ENCODE measurements around the gene BACE1. TPM values are rescaled to one million over a fixed set of nuclear protein-coding genes. Genes with fewer than 3 reads are reported as not detected.

BACE1 gene
- polyA plus RNA-seq, 1 of the 3 experiments (the other 2 are of a cell fraction) = 37.8 TPM

DNA sequence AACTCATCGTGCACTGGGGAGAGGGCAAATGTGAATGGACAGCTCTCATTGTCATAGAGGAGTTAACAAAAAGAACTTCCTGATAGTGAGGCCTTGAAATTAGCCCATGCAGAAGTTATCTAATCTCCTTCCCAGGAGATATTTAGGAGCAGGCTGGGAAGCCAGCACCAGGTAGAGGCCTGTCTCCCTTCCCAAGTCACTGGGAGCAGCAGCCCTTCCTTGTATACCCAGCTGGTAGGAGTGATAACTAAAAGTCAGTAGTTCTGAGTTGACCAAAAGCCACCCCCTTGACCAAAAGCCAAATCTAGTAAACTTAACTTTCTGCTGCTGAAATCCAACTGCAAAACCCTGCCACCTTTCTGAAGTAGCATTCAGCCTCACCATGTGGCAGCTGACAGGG is 26.3 kb downstream of the BACE1 start:
- no peaks in the 10 kb centered on the region for H3K27me3 ChIP-seq (ENCODE audit: insufficient read depth)
- DNase-seq = no peak
- CTCF ChIA-PET = no interaction called here
- no peak overlapping the region for H2AFZ ChIP-seq (ENCODE audit: low read depth)
- no peaks in the 10 kb centered on the region for H3K9me2 ChIP-seq
- WGBS (ENCODE audit: low lambda C conversion rate) = 80% methylated on average over 1 of the region's 1 CpG
- H3K4me3 ChIP-seq (ENCODE audit: low read depth in 2 of 2, low read length in 1 of 2) = no peak overlapping the region
- H3K4me2 ChIP-seq = no peak overlapping the region
- no peaks in the 10 kb centered on the region for H3K4me1 ChIP-seq (ENCODE audit: control insufficient read depth in 1 of 2, insufficient read depth in 2 of 2, low read depth in 1 of 2, low read length in 1 of 2)
- H3K79me2 ChIP-seq (ENCODE audit: insufficient read depth) = no peaks in the 10 kb centered on the region
- POLR2A ChIA-PET = no interaction called here
- no peaks in the 10 kb centered on the region for H4K20me1 ChIP-seq (ENCODE audit: insufficient read depth)
- H3F3A ChIP-seq (replicated peaks; ENCODE audit: insufficient read depth) = peaks cover 7% of the 10 kb centered on the region
- no peak overlapping the region for H3K27ac ChIP-seq (ENCODE audit: low read depth in 2 of 2, low read length in 1 of 2)
- H3K36me3 ChIP-seq (replicated peaks in 1 of 2; ENCODE audit: control insufficient read depth in 1 of 2, insufficient read depth in 2 of 2, low read length in 1 of 2) = peaks cover 42 to 65% of the 10 kb centered on the region in 2 experiments
- no peaks in the 10 kb centered on the region for H3K9me3 ChIP-seq
- TF ChIP-seq MEF2A (IDR thresholded peaks at IDR 0.05; ENCODE audit: borderline replicate concordance, low read depth) = no peak
- no peak for TF ChIP-seq CHD2 (IDR thresholded peaks at IDR 0.05; ENCODE audit: low read length, partially characterized antibody)
- TF ChIP-seq RFX5 (IDR thresholded peaks at IDR 0.05; ENCODE audit: low read length) = no peak
- TF ChIP-seq MXI1 (IDR thresholded peaks at IDR 0.05; ENCODE audit: low read depth, low read length) = no peak
- TF ChIP-seq TCF12 (IDR thresholded peaks at IDR 0.05) = no peak
- no peak for TF ChIP-seq RCOR1 (IDR thresholded peaks at IDR 0.05; ENCODE audit: low read length)
- no peak for TF ChIP-seq RAD21 (IDR thresholded peaks at IDR 0.05; ENCODE audit: low read length)
- TF ChIP-seq, protein P1, sequence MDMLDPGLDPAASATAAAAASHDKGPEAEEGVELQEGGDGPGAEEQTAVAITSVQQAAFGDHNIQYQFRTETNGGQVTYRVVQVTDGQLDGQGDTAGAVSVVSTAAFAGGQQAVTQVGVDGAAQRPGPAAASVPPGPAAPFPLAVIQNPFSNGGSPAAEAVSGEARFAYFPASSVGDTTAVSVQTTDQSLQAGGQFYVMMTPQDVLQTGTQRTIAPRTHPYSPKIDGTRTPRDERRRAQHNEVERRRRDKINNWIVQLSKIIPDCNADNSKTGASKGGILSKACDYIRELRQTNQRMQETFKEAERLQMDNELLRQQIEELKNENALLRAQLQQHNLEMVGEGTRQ (IDR thresholded peaks at IDR 0.05; ENCODE audit: borderline replicate concordance, low read depth, low read length) = no peak
- TF ChIP-seq POLR2AphosphoS5 (IDR thresholded peaks at IDR 0.05; ENCODE audit: low read depth, low read length) = no peak
- no peak for TF ChIP-seq TEAD4 (IDR thresholded peaks at IDR 0.05; ENCODE audit: borderline replicate concordance, insufficient read depth)
- no peak for TF ChIP-seq EP300 (IDR thresholded peaks at IDR 0.05; ENCODE audit: borderline replicate concordance in 1 of 2, low read depth in 1 of 2, low read length in 1 of 2)
- H3K9ac ChIP-seq = no peak overlapping the region

DNA sequence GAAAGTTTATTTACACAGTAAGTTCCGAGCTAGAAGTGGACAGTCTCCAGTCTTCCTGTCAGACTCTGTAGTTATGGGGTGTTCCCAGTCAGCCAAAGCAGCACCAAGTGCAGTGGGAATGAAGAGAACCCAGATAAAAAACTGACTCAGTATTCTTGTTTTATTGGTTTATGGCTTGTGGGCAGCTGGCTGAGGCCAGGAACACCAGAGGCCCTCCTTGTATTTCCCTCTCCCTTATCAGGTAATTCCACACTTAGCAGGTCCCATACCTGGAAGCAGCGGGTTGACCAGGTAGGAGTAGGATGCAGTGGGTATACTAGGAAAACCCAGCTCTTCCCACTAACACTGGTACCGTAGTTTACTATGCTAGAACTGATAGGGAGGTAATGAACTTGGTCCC is 28.4 kb downstream of the BACE1 start:
- POLR2A ChIA-PET = interaction anchor here (0.7 kb wide), 1 partner anchor 8 kb away, joined by 3 read pairs; no protein-coding TSS in a partner anchor
- no peaks in the 10 kb centered on the region for H4K20me1 ChIP-seq (ENCODE audit: insufficient read depth)
- no peak overlapping the region for H3K9ac ChIP-seq
- no peaks in the 10 kb centered on the region for H3K27me3 ChIP-seq (ENCODE audit: insufficient read depth)
- H3K4me2 ChIP-seq = no peak overlapping the region
- H2AFZ ChIP-seq (ENCODE audit: low read depth) = no peak overlapping the region
- 94% methylated on average over 3 of the region's 3 CpGs for WGBS (ENCODE audit: low lambda C conversion rate)
- peaks cover 53 to 75% of the 10 kb centered on the region in 2 experiments for H3K36me3 ChIP-seq (replicated peaks in 1 of 2; ENCODE audit: control insufficient read depth in 1 of 2, insufficient read depth in 2 of 2, low read length in 1 of 2)
- CTCF ChIA-PET = interaction anchor here (1.0 to 1.6 kb wide), 3 partner anchors 11 to 520 kb away, joined by 3 to 5 read pairs (median 4); no protein-coding TSS in a partner anchor
- TF ChIP-seq, protein P2, sequence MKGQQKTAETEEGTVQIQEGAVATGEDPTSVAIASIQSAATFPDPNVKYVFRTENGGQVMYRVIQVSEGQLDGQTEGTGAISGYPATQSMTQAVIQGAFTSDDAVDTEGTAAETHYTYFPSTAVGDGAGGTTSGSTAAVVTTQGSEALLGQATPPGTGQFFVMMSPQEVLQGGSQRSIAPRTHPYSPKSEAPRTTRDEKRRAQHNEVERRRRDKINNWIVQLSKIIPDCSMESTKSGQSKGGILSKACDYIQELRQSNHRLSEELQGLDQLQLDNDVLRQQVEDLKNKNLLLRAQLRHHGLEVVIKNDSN (IDR thresholded peaks at IDR 0.05; ENCODE audit: borderline replicate concordance, low read depth) = no peak
- TF ChIP-seq FOXJ3 (CRISPR knock-in tag; IDR thresholded peaks at IDR 0.05) (no peak), CHD2 (IDR thresholded peaks at IDR 0.05; ENCODE audit: low read length, partially characterized antibody) (no peak), FOXM1 (IDR thresholded peaks at IDR 0.05; ENCODE audit: low read depth) (no peak)
- TF ChIP-seq, protein P3, sequence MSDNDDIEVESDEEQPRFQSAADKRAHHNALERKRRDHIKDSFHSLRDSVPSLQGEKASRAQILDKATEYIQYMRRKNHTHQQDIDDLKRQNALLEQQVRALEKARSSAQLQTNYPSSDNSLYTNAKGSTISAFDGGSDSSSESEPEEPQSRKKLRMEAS (IDR thresholded peaks at IDR 0.05; ENCODE audit: low read depth) = no peak
- no peaks in the 10 kb centered on the region for H3K4me1 ChIP-seq (ENCODE audit: control insufficient read depth in 1 of 2, insufficient read depth in 2 of 2, low read depth in 1 of 2, low read length in 1 of 2)
- DNase-seq = no peak
- H3K27ac ChIP-seq (ENCODE audit: low read depth in 2 of 2, low read length in 1 of 2) = no peak overlapping the region
- H3K9me2 ChIP-seq = no peaks in the 10 kb centered on the region
- peaks cover 6% of the 10 kb centered on the region for H3F3A ChIP-seq (replicated peaks; ENCODE audit: insufficient read depth)
- no peaks in the 10 kb centered on the region for H3K79me2 ChIP-seq (ENCODE audit: insufficient read depth)
- H3K9me3 ChIP-seq = no peaks in the 10 kb centered on the region
- no peak overlapping the region for H3K4me3 ChIP-seq (ENCODE audit: low read depth in 2 of 2, low read length in 1 of 2)

Measured in SK-N-SH (cell line).